AG08396 (cell line): ENCODE results near the gene SARDH.
A peak's percentile ranks its signal among the peaks of the same experiment; 100 is the strongest.
"Not testable (repeated sequence)": the region's sequence is repeated elsewhere in the genome, so short reads cannot be mapped to it uniquely, and the experiment has no call there.

ENCODE experiments used
- DNase-seq: peaks from one replicate; pipeline ENCODE4 v3.0.0; 2012; ENCODE audit warnings: low spot score, mixed read lengths

SARDH gene

GRCh38 chr9:133775951-133776905 lies 38.1 kb upstream of the SARDH start:
- no peak for DNase-seq

GRCh38 chr9:133775291-133775690 lies 37.1 kb upstream of the SARDH start:
- DNase-seq, result no peak

GRCh38 chr9:133774799-133775198 lies 36.6 kb upstream of the SARDH start:
- no peak for DNase-seq

GRCh38 chr9:133773889-133774655 lies 35.9 kb upstream of the SARDH start:
- no peak for DNase-seq

GRCh38 chr9:133772581-133772980 lies 34.4 kb upstream of the SARDH start:
- DNase-seq, result no peak

GRCh38 chr9:133771486-133772482 lies 33.6 kb upstream of the SARDH start:
- no peak for DNase-seq

- DNase-seq, result no peak
Observed at GRCh38 chr9:133770076-133770777, 32.1 kb upstream of the SARDH start.

- no peak for DNase-seq
Observed at GRCh38 chr9:133769511-133770075, 31.4 kb upstream of the SARDH start.

GRCh38 chr9:133768859-133769510 lies 30.8 kb upstream of the SARDH start:
- no peak for DNase-seq

- DNase-seq, result no peak
Observed at GRCh38 chr9:133768371-133768858, 30.3 kb upstream of the SARDH start.

- DNase-seq, result no peak
Observed at GRCh38 chr9:133767625-133768024, 29.5 kb upstream of the SARDH start.

GRCh38 chr9:133767008-133767407 lies 28.9 kb upstream of the SARDH start:
- DNase-seq, result no peak

GRCh38 chr9:133766234-133766633 lies 28.1 kb upstream of the SARDH start:
- not testable (repeated sequence) for DNase-seq

- DNase-seq, result peak; percentile 80
Observed at GRCh38 chr9:133763272-133764183, 25.4 kb upstream of the SARDH start.

GRCh38 chr9:133762488-133763271 lies 24.5 kb upstream of the SARDH start:
- no peak for DNase-seq

GRCh38 chr9:133761641-133762248 lies 23.6 kb upstream of the SARDH start:
- no peak for DNase-seq

GRCh38 chr9:133760713-133761290 lies 22.6 kb upstream of the SARDH start:
- DNase-seq, result no peak
